ENCODE measurements around the gene ZMYND10.
"Not testable (repeated sequence)": the region's sequence is repeated elsewhere in the genome, so short reads cannot be mapped to it uniquely, and the experiment has no call there.

The ZMYND10 gene

DNA sequence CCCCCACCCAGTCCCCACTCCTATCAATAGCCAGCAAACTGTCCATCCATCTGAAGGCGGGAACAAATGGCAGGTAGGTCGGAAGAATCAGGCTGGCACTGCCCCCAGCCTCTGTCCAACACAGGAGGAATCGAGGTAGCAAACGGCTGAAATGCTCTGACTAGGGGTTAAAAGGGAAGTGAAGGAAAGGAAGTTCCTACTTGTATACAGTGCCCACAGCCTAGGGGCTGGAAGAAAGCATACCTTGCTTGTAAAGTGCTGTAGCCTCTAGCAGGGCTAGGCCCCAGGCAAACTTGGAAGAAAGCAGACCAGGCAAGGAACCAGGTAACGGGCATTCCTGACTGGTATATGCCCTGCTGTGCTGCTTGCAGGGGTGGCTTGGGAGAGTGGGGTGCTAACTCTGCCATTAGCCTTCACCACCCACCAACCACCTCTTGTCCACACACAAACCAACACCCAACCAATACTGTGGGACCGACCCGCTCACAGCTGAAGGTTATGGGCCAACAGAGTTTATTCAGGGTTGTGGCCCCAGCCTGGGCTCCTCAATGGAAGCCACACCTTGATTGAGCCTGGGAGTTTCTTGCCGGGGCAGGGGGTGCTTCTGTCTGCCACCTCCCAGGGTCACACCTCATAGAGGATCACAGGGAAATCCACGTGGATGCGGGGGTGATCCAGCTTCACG, 19.9 kb downstream of the ZMYND10 start:
- no peak for DNase-seq (ENCODE audit: low read depth in 2 of 2)

DNA sequence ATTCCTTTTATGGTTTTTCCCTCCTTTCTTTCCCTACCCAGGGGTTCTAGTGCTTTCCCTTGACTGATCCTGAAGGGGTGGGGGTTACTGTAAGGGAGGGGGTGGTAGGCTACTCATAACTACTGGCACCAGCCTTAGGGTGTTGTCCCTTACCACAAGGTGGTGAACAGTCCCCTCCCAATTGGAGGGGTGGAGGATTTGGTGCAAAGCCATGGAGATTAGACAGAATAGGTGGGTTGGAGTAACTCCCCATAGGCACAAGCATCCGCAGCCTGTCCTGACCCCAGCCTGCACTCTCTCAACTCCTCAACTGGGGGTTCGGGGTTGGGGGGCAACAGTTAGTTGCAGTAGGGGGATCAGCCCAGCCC, 20.4 kb downstream of the ZMYND10 start:
- DNase-seq (ENCODE audit: low read depth in 2 of 2), result no peak

- DNase-seq (ENCODE audit: low read depth in 2 of 2), result no peak
Observed at GRCh38 chr3:50324351-50325112, 21.0 kb downstream of the ZMYND10 start.

DNA sequence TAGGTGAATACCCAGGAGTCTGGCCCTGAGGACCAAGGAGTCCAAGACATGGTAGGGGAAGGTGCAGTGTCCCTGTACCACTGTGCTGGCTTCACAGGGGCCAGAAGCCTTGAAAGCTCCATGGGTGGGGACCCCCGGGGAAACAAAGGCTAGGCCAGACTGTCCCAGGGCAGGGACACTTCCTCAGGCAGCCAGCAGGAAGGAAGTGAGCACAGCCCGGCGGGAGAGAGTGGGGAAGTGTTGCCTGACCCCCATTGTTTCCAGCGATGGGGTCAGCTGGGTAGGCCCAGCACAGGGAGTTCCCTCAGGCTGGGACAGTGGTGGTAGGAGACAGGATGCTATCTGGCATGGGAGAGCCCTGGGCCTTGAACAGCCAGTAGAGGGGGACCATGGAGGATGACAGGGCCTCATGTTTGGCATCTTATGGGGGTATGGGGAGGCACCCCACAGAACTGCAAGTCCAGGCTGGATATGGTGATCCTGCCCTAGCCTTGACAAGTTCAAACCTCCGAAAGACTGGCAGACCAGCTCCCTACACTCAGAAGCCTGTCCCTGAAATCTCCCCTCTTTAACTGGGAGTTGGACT, 21.8 kb downstream of the ZMYND10 start:
- DNase-seq (ENCODE audit: low read depth in 2 of 2), result no peak

DNA sequence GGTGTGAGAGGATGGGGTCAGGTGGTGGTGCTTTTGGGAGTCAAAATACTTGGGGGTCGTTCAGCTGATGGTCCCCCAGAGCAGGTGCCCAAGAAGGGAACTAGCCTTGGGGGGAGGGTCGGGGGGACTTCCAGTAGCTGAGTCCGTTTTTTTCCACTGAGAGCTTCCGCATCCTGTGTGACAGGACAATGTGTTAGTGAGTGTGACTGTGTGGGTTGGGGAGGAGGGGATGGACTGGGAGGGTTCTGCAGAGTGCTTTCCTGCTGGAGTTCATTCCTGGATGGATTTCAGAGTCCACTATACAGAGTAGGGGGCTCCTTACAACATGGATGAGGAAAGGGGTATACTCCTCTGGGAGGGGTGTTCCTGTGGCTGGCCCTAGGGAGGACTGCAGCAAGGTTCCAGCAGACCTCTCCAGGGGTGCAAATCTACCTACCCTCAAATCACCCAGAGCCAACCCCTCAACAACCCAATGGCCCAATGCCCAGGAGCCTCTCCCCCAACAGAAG, 22.4 kb downstream of the ZMYND10 start:
- no peak for DNase-seq (ENCODE audit: low read depth in 2 of 2)

DNA sequence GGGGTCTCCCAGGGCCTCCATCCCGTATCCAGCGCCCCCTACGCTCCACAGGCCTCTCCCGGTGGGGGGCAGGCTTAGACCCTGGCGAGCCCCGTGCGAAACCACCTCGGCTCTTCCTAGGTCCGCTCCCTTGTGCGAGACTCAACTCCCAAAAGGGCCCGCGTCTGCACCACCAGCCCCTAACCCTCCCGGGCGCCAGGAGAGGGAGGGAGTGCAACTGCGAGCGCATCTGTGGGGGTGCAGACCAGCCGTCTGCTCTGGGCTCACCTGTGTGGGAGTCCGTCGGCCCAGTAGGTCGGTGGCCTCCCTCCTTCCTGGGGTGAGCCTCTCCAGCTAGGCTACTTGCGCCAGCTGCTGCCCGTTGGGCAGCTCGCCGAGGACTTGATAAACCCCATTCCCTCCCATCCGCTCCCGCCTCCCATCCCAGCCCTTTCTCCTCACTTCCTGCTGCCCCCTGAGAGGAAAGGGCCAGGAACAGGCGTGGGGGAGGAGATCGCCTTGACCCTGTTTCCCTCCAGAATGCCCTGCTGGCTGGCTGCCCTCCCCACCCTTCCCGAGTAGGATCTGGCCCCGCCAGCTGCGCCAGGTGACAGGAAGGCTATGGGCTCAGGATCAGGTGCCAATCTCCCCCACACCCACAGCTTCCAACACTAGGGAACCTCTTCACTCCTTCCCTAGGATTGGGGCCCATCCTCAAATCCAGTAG, 23.0 kb downstream of the ZMYND10 start, which contains the start of gene HYAL2:
Gene HYAL2, minus strand, starts transcription at position 360 of the 706 bp plus-strand sequence. CDS start 2,256 bp downstream, outside the sequence.
- DNase-seq (ENCODE audit: low read depth in 2 of 2), result no peak

DNA sequence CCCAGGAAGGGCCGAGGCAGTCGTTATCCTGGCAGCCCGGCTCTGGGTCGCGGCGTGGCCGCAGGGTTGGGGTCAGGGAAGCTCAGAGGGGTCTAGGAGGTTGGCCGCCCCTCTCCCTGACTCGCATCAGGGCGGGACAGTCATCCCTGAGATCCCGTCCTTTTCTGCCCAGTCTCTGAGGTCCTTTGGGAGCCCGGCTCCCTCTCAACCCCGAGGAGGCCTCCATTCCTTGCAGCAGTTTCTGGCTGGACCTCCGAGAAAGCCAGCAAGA, 23.5 kb downstream of the ZMYND10 start:
- no peak for DNase-seq (ENCODE audit: low read depth in 2 of 2)

GRCh38 chr3:50321336-50322114, 24.0 kb downstream of the ZMYND10 start:
- peak; percentile 66 to 77 for DNase-seq (ENCODE audit: low read depth in 2 of 2)

- peak in 1 of 2 donors; percentile 67 for DNase-seq (ENCODE audit: low read depth in 2 of 2)
Observed at GRCh38 chr3:50320853-50321335, 24.6 kb downstream of the ZMYND10 start.

DNA sequence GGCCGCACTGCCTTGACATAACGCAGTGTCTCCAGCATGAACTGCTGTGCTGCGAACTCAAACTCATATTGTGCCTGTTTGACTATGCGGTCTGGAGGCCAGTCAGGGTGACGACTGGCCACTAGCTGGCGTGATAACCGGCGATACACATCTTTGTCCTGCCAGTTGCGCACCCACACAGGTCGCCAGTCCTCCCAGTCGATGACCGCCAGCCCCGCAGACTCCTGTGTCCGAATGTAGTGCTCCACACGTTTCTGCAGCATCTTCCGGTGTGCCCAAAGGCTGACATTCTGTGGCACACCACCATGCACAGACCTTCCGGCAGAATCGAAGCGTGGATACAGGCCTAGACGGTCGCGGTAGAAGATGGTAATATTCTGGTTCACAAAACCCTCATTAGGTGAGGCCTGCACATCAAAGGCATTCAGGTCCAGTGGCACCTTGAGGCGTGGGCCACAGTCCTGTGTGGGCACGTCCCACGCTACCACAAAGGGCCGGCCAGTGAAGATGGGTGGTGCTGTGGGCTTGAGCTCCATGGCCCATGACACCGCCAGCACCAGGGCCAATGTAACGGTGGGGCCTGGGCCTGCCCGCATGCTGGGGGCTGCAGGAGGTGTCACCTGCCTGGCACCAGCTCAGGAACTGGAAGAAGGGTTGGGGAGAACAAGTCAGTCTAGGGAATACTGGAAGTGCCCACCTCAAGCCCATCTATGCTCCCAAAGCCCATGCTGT, 25.5 kb downstream of the ZMYND10 start:
- no peak for DNase-seq (ENCODE audit: low read depth in 2 of 2)

DNA sequence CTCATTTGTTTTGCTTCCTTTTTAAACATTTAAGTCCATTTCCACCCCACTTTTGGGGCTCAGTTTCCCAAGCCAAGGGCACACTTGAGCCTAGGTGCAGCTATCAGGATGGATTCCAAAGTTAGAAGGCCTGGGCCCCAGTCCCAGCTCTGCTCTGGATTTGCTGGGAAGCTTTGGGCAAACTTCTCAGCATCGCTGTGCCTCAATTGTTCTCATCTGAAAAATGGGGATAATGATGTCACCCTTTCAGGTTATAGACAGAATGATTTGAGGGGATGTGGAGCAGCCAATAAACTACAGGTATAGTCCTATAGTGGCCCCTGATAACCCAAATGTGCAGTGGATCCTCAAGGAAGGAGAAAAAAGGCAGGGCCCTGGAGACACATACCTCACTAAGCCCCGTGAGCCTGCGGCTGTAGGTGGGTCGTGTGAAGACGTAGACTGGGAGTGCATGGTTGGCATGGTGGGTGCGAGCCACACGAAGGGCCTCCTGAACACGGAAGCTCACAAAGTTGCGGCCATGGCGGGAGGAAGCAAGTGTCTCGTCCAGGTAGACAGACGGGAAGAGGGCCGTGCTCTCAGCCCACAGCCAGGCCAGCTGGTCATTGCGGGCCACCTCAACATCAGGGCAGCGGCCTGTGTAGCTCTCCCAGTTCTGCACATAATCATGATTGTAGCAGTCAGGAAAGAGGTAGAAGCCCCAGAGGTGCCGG, 26.2 kb downstream of the ZMYND10 start:
- DNase-seq (ENCODE audit: low read depth in 2 of 2), result no peak

DNA sequence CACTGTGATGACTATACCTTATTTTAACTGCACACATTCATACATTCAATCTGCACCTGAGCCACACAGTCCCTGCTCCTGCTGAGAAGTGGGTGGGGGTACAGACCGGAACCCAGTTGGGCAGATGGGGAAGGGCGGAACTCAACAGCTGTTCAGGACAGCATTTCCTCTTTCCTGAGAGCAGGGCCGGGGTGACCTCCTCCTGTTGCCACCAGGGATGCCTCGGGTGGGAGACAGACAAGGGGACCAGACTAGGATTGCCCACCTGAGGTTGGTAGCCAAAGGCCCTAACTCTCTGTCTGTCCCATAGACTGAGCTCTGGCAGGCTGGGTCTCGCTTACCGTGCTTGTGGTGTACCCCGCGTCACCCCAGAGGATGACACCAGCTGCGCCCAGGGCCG, 26.9 kb downstream of the ZMYND10 start:
- no peak for DNase-seq (ENCODE audit: low read depth in 2 of 2)

- no peak for DNase-seq (ENCODE audit: low read depth in 2 of 2)
Observed at GRCh38 chr3:50318163-50318562, 27.4 kb downstream of the ZMYND10 start.

- DNase-seq (ENCODE audit: low read depth in 2 of 2), result no peak
Observed at GRCh38 chr3:50317300-50317699, 28.2 kb downstream of the ZMYND10 start.

- DNase-seq (ENCODE audit: low read depth in 2 of 2), result peak; percentile 66 to 72
Observed at GRCh38 chr3:50316657-50317242, 28.8 kb downstream of the ZMYND10 start.

GRCh38 chr3:50314816-50315215, 30.7 kb downstream of the ZMYND10 start:
- no peak for DNase-seq (ENCODE audit: low read depth in 2 of 2)

- no peak for DNase-seq (ENCODE audit: low read depth in 2 of 2)
Observed at GRCh38 chr3:50314342-50314741, 31.2 kb downstream of the ZMYND10 start.

GRCh38 chr3:50312041-50312440, 33.5 kb downstream of the ZMYND10 start:
- not testable (repeated sequence) for DNase-seq (ENCODE audit: low read depth in 2 of 2)

DNA sequence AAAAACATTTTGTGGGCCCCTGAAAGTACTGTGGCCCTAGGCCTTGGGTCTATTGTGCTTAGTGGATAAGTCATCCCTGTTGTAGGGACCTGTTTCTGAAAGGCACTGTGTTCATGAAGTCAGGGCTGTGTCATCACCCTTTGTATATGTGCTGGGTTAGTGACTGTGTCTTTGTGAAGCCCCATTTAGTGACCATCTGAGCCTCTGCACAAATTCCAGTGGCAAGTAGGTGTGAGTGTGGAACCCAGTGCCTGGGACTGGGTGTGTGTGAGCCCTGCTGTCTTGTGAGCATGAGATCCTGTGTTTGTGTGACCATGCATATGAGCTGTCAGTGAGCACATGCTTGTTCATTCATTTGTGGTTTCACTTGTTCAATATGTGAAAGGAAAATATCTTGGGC, 40.9 kb downstream of the ZMYND10 start:
- no peak for DNase-seq (ENCODE audit: low read depth in 2 of 2)

All from stimulated activated CD8-positive, alpha-beta memory T cell treated with anti-CD3 and anti-CD28 coated beads, Interleukin-7, amount 100 ng/mL, for 4 hours (primary cell).